HG03521 (cell line): ENCODE results near the gene DNAJB1.

Source experiments
- ATAC-seq: cut with Tn5 transposase; IDR thresholded peaks from one replicate; pipeline ENCODE4 v1.9.1; 2021; ENCODE audit warnings: mild to moderate bottlenecking, moderate library complexity; ENCODE audit not compliant: unreplicated experiment

The DNAJB1 gene

GRCh38 chr19:14497228-14497921 is 20.8 kb downstream of the DNAJB1 start:
- no peak for ATAC-seq

- ATAC-seq: no peak
Observed at GRCh38 chr19:14496834-14497227, 21.4 kb downstream of the DNAJB1 start.

GRCh38 chr19:14496029-14496833 is 22.0 kb downstream of the DNAJB1 start, which contains the start of gene GIPC1:
Gene GIPC1 (minus strand): TSS chr19:14496127. CDS start chr19:14482976, 13,151 bp downstream.
- peak; percentile 73 for ATAC-seq

- ATAC-seq: no peak
Observed at GRCh38 chr19:14495672-14496028, 22.5 kb downstream of the DNAJB1 start.

GRCh38 chr19:14494910-14495671 is 23.1 kb downstream of the DNAJB1 start:
- no peak for ATAC-seq

GRCh38 chr19:14494411-14494810 is 23.8 kb downstream of the DNAJB1 start:
- ATAC-seq: no peak

- ATAC-seq: no peak
Observed at GRCh38 chr19:14492756-14493337, 25.4 kb downstream of the DNAJB1 start.

GRCh38 chr19:14487370-14488125 is 30.6 kb downstream of the DNAJB1 start:
- ATAC-seq: no peak

GRCh38 chr19:14482172-14482941 is 35.8 kb downstream of the DNAJB1 start:
- ATAC-seq: no peak

GRCh38 chr19:14480700-14481079 is 37.5 kb downstream of the DNAJB1 start:
- ATAC-seq: no peak

GRCh38 chr19:14479975-14480699 is 38.1 kb downstream of the DNAJB1 start:
- no peak for ATAC-seq

GRCh38 chr19:14479309-14479974 is 38.8 kb downstream of the DNAJB1 start:
- ATAC-seq: no peak

GRCh38 chr19:14478113-14478545 is 40.1 kb downstream of the DNAJB1 start:
- ATAC-seq: no peak

- ATAC-seq: no peak
Observed at GRCh38 chr19:14477418-14478112, 40.6 kb downstream of the DNAJB1 start.

GRCh38 chr19:14476673-14477401 is 41.4 kb downstream of the DNAJB1 start:
- no peak for ATAC-seq

- no peak for ATAC-seq
Observed at GRCh38 chr19:14476327-14476672, 41.9 kb downstream of the DNAJB1 start.
